SK-N-SH (cell line): Measurements from ENCODE around the gene PARP12. TPM values are rescaled to one million over a fixed set of nuclear protein-coding genes. Genes with fewer than 3 reads are reported as not detected.

Source experiments
- CTCF ChIA-PET: fragments of 300-600, 350-600 bp; formaldehyde crosslinking; extraction: SDS; loops from one replicate; lab custom pipeline; 2021; lab: Yijun Ruan, JAX
- POLR2A ChIA-PET: fragments of 350-600 bp; sonication (Branson Sonifier 250); formaldehyde crosslinking; extraction: SDS; loops from one replicate; lab custom pipeline; 2020; ENCODE audit warnings: antibody characterized with exemption, inconsistent platforms; lab: Yijun Ruan, JAX
- DNase-seq: peaks from one replicate; pipeline ENCODE4 v3.0.0; 2012
- H2AFZ ChIP-seq: fragments of 200-600 bp; sonication (generic); 2 replicates; pipeline ENCODE4 v1.8.1; 2016; ENCODE audit warnings: antibody characterized with exemption, mild to moderate bottlenecking, low read depth
- H3F3A ChIP-seq: fragments of 200-600 bp; sonication (generic); replicated peaks from 2 replicates; pipeline ENCODE3; 2016; ENCODE audit warnings: antibody characterized with exemption, mild to moderate bottlenecking; ENCODE audit not compliant: insufficient read depth
- H3K27ac ChIP-seq, 2 experiments: fragments of 200-500 bp in 1 of 2; fragments of 200-600 bp in 1 of 2; sonication (Bioruptor generic) in 1 of 2; sonication (generic), shearing (Covaris generic) in 1 of 2; 2 replicates each; pipeline versions ENCODE4 v1.5.1 to v1.6.1; 2014 to 2016; ENCODE audit warnings: low read depth in 2 of 2, inconsistent platforms in 1 of 2, low read length in 1 of 2, mild to moderate bottlenecking in 1 of 2, mixed read lengths in 1 of 2
- H3K27me3 ChIP-seq: fragments of 200-600 bp; sonication (generic), shearing (Covaris generic); 2 replicates; pipeline ENCODE4 v1.6.1; 2016; ENCODE audit warnings: mixed run types; ENCODE audit not compliant: insufficient read depth
- H3K36me3 ChIP-seq, 2 experiments: fragments of 200-500 bp in 1 of 2; fragments of 200-600 bp in 1 of 2; sonication (Bioruptor generic) in 1 of 2; sonication (generic) in 1 of 2; replicated peaks in 1 of 2; 2 replicates each; pipeline versions ENCODE3 to v1.5.1; 2014 to 2016; ENCODE audit warnings: low read length in 1 of 2, mild to moderate bottlenecking in 1 of 2; ENCODE audit not compliant: insufficient read depth in 2 of 2, control insufficient read depth in 1 of 2
- H3K4me1 ChIP-seq, 2 experiments: fragments of 200-500 bp in 1 of 2; fragments of 200-600 bp in 1 of 2; sonication (Bioruptor generic) in 1 of 2; sonication (generic), shearing (Covaris generic) in 1 of 2; 2 replicates each; pipeline versions ENCODE4 v1.5.1 to v1.6.1; 2014 to 2016; ENCODE audit warnings: low read depth in 1 of 2, low read length in 1 of 2, mixed run types in 1 of 2; ENCODE audit not compliant: insufficient read depth in 2 of 2, control insufficient read depth in 1 of 2
- H3K4me2 ChIP-seq: fragments of 200-600 bp; sonication (generic), shearing (Covaris generic); 2 replicates; pipeline ENCODE4 v1.6.1; 2017; ENCODE audit warnings: mixed run types
- H3K4me3 ChIP-seq, 2 experiments: fragments of 200-500 bp in 1 of 2; fragments of 200-600 bp in 1 of 2; sonication (Bioruptor generic) in 1 of 2; sonication (generic), shearing (Covaris generic) in 1 of 2; 2 replicates each; pipeline versions ENCODE4 v1.5.1 to v1.8.1; 2014 to 2016; ENCODE audit warnings: low read depth in 2 of 2, inconsistent platforms in 1 of 2, low read length in 1 of 2, mild to moderate bottlenecking in 1 of 2, mixed read lengths in 1 of 2, moderate library complexity in 1 of 2
- H3K79me2 ChIP-seq: fragments of 200-600 bp; sonication (generic); 2 replicates; pipeline ENCODE4 v1.8.1; 2017; ENCODE audit warnings: mild to moderate bottlenecking; ENCODE audit not compliant: insufficient read depth
- H3K9ac ChIP-seq: fragments of 200-600 bp; sonication (generic); 2 replicates; pipeline ENCODE4 v1.6.1; 2017; ENCODE audit warnings: mixed run types
- H3K9me2 ChIP-seq: fragments of 200-600 bp; sonication (generic); 2 replicates; pipeline ENCODE4 v1.6.1; 2017; ENCODE audit warnings: mixed run types
- H3K9me3 ChIP-seq: fragments of 200-600 bp; sonication (generic); 2 replicates; pipeline ENCODE4 v1.6.1; 2017; ENCODE audit warnings: mixed run types, mild to moderate bottlenecking, moderate library complexity
- H4K20me1 ChIP-seq: fragments of 200-600 bp; sonication (generic); 2 replicates; pipeline ENCODE4 v1.6.1; 2017; ENCODE audit warnings: mild to moderate bottlenecking, mixed run types; ENCODE audit not compliant: insufficient read depth
- CTCF ChIP-seq: fragments of 200-600 bp; sonication (generic); IDR thresholded peaks from 2 replicates; pipeline ENCODE4 v1.6.1; 2017; ENCODE audit warnings: antibody characterized with exemption, mild to moderate bottlenecking, moderate library complexity
- EP300 ChIP-seq, 2 experiments: IDR thresholded peaks; 2 replicates each; pipeline versions ENCODE4 v1.4.0 to v1.6.1; 2012; ENCODE audit warnings: borderline replicate concordance in 1 of 2, low read depth in 1 of 2, low read length in 1 of 2
- FOSL2 ChIP-seq: IDR thresholded peaks from 2 replicates; pipeline ENCODE4 v1.4.0; 2012; ENCODE audit warnings: low read depth, mild to moderate bottlenecking, moderate library complexity, borderline replicate concordance
- FOXJ3 ChIP-seq: sonication (generic); formaldehyde crosslinking; IDR thresholded peaks from 2 replicates; pipeline ENCODE4 v1.5.1; 2020; ENCODE audit warnings: mild to moderate bottlenecking, missing genetic modification reagents
- GABPA ChIP-seq: IDR thresholded peaks from 2 replicates; pipeline ENCODE4 v1.4.0; 2012; ENCODE audit warnings: low read depth, mild to moderate bottlenecking
- GATA2 ChIP-seq: sonication (generic); formaldehyde crosslinking; IDR thresholded peaks from 2 replicates; pipeline ENCODE4 v1.5.0; 2020; ENCODE audit warnings: mild to moderate bottlenecking, missing genetic modification reagents
- IRF3 ChIP-seq: fragments of 150-350 bp; IDR thresholded peaks from 2 replicates; pipeline ENCODE4 v1.6.1; 2016; ENCODE audit warnings: mild to moderate bottlenecking, low read depth, low read length
- JUND ChIP-seq: IDR thresholded peaks from 2 replicates; pipeline ENCODE4 v1.4.0; 2012
- MAX ChIP-seq: IDR thresholded peaks from 2 replicates; pipeline ENCODE4 v1.4.0; 2012; ENCODE audit warnings: low read depth
- MEF2A ChIP-seq: IDR thresholded peaks from 2 replicates; pipeline ENCODE4 v1.4.0; 2012; ENCODE audit warnings: low read depth, borderline replicate concordance
- NRF1 ChIP-seq: IDR thresholded peaks from 2 replicates; pipeline ENCODE4 v1.6.1; 2012; ENCODE audit warnings: low read depth, mild to moderate bottlenecking, low read length
- PBX3 ChIP-seq: IDR thresholded peaks from 2 replicates; pipeline ENCODE4; 2012
- POLR2AphosphoS5 ChIP-seq: IDR thresholded peaks from 2 replicates; pipeline ENCODE4 v1.6.1; 2012; ENCODE audit warnings: low read depth, low read length
- RAD21 ChIP-seq: IDR thresholded peaks from 2 replicates; pipeline ENCODE4 v1.6.1; 2012; ENCODE audit warnings: mild to moderate bottlenecking, low read length
- RCOR1 ChIP-seq: fragments of 150-350 bp; IDR thresholded peaks from 2 replicates; pipeline ENCODE4 v1.6.1; 2017; ENCODE audit warnings: antibody characterized with exemption, low read length
- RXRA ChIP-seq: IDR thresholded peaks from 2 replicates; pipeline ENCODE4 v1.4.0; 2012; ENCODE audit warnings: low read depth, mild to moderate bottlenecking, borderline replicate concordance
- SMC3 ChIP-seq: IDR thresholded peaks from 2 replicates; pipeline ENCODE4 v1.6.1; 2012; ENCODE audit warnings: low read depth, low read length, improper control_type of control experiment
- TCF12 ChIP-seq: IDR thresholded peaks from 2 replicates; pipeline ENCODE4 v1.4.0; 2012
- TEAD4 ChIP-seq: IDR thresholded peaks from 2 replicates; pipeline ENCODE4 v1.4.0; 2012; ENCODE audit warnings: mild to moderate bottlenecking, borderline replicate concordance; ENCODE audit not compliant: insufficient read depth
- USF1 ChIP-seq: IDR thresholded peaks from 2 replicates; pipeline ENCODE4 v1.4.0; 2012; ENCODE audit warnings: low read depth, borderline replicate concordance
- USF2 ChIP-seq: fragments of 150-350 bp; IDR thresholded peaks from 2 replicates; pipeline ENCODE4 v1.6.1; 2017; ENCODE audit warnings: antibody characterized with exemption, low read length, low read depth, borderline replicate concordance
- WGBS: methylation state at CpG from one replicate; pipeline ENCODE4 v1.1.6; 2017; ENCODE audit warnings: low lambda C conversion rate; 5-methylcytosine and 5-hydroxymethylcytosine counted together
- polyA plus RNA-seq, 3 experiments: library from polyadenylated mRNA; depleted of rRNA; stranded (reverse); fragments of >200 nt; gene quantifications; 2 replicates each; pipeline ENCODE4 v1.2.3, GENCODE V29; 2012

The PARP12 gene
- polyA plus RNA-seq, 1 of the 3 experiments (the other 2 are of a cell fraction): 17.7 TPM

GRCh38 chr7:140026935-140027334 lies 35.8 kb downstream of the PARP12 start:
- Histone ChIP-seq H3K9me2 (no peaks in the 10 kb centered on the region), H4K20me1 (no peaks in the 10 kb centered on the region), H3K4me3 (no peak overlapping the region), H3K79me2 (no peaks in the 10 kb centered on the region), H3K4me1 (peaks cover under 1 to 20% of the 10 kb centered on the region in 2 experiments; a peak in 2 of 4 replicates), H3K27ac (no peak overlapping the region), H3K36me3 (peaks cover 2 to 3% of the 10 kb centered on the region in 2 experiments), H3K9ac (no peak overlapping the region), H2AFZ (no peak overlapping the region), H3K9me3 (no peaks in the 10 kb centered on the region), H3K4me2 (no peak overlapping the region), H3K27me3 (no peaks in the 10 kb centered on the region), H3F3A (no peaks in the 10 kb centered on the region)
- 90% methylated on average over 9 of the region's 9 CpGs for WGBS
- TF ChIP-seq SMC3 (no peak), RCOR1 (no peak), POLR2AphosphoS5 (no peak), USF2 (no peak), TCF12 (no peak), FOXJ3 (CRISPR knock-in tag) (no peak), RXRA (no peak), USF1 (no peak), PBX3 (no peak), MEF2A (no peak), GABPA (no peak), TEAD4 (no peak)
- ChIA-PET POLR2A (no interaction called here), CTCF (interaction anchor here (1.4 to 1.5 kb wide), 3 partner anchors 21 to 382 kb away, joined by 4 read pairs; no protein-coding TSS in a partner anchor)
- DNase-seq: no peak

GRCh38 chr7:140025814-140026433 lies 36.8 kb downstream of the PARP12 start:
- WGBS: 93% methylated on average over 12 of the region's 12 CpGs
- no peak for TF ChIP-seq EP300 (IDR thresholded peaks at IDR 0.05; ENCODE audit: borderline replicate concordance in 1 of 2, low read depth in 1 of 2, low read length in 1 of 2)
- no peak for TF ChIP-seq TCF12
- TF ChIP-seq POLR2AphosphoS5: no peak
- no peak for TF ChIP-seq GATA2 (CRISPR knock-in tag)
- no peak for TF ChIP-seq FOSL2
- no peak for TF ChIP-seq NRF1
- no peak for TF ChIP-seq USF2
- no peak for TF ChIP-seq TEAD4
- TF ChIP-seq RAD21: no peak
- no peak for TF ChIP-seq MAX
- no peak for TF ChIP-seq JUND
- TF ChIP-seq IRF3: no peak
- TF ChIP-seq CTCF: no peak

More at GRCh38 chr7:140025814-140026433, 36.8 kb downstream of the PARP12 start:
- Histone ChIP-seq H3K4me3 (no peak overlapping the region), H4K20me1 (no peaks in the 10 kb centered on the region), H2AFZ (no peak overlapping the region), H3K4me1 (peaks cover 0 to 13% of the 10 kb centered on the region in 2 experiments; a peak in 2 of 4 replicates), H3K27me3 (no peaks in the 10 kb centered on the region), H3K79me2 (no peaks in the 10 kb centered on the region), H3K27ac (no peak overlapping the region), H3K9me3 (no peaks in the 10 kb centered on the region), H3K9me2 (no peaks in the 10 kb centered on the region), H3K4me2 (no peak overlapping the region), H3F3A (no peaks in the 10 kb centered on the region), H3K36me3 (peaks cover 2 to 3% of the 10 kb centered on the region in 2 experiments), H3K9ac (no peak overlapping the region)
- POLR2A ChIA-PET: no interaction called here
- DNase-seq: no peak
- CTCF ChIA-PET: interaction anchor here (0.6 to 1.5 kb wide), 5 partner anchors 20 to 1348 kb away, joined by 3 to 6 read pairs (median 4); no protein-coding TSS in a partner anchor
